Raji (cell line): ENCODE data around the gene PDPN.

Experiments
- POLR2A ChIP-seq: IDR thresholded peaks from 2 replicates; pipeline ENCODE4 v1.6.1; 2011; ENCODE audit warnings: low read depth, low read length, control low read depth; ENCODE audit not compliant: insufficient read depth

Gene PDPN

DNA sequence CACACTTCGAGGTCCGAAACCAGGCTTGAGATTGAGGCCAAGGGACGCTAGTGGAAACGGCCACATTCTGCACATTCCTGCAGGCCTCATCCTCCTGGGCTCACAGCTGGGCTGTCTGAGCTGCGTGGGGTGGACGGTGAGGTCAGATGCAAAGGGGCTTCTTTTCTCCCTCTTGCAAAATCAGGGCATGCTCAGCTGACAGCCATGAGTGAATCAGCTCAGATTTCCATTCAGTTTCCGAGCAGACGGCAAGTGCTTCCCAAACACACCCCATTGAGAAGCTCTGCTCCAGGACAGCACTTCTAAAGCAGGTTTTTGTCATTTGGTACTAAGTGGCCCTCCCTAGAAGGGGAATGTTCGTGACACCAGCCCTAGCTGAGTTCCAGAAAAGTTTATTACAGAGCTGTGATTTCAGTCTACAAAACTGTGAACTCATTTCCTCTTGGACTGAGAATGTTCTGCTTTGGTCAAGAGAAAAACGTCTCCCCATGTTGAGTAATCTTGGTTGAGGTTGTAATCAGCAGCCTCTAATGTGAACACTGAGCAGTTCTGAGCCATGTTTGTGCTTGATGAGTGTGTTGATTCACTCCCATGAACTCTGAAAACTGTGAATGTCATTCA lies 10.0 kb downstream of the PDPN start:
- TF ChIP-seq POLR2A = no peak

DNA sequence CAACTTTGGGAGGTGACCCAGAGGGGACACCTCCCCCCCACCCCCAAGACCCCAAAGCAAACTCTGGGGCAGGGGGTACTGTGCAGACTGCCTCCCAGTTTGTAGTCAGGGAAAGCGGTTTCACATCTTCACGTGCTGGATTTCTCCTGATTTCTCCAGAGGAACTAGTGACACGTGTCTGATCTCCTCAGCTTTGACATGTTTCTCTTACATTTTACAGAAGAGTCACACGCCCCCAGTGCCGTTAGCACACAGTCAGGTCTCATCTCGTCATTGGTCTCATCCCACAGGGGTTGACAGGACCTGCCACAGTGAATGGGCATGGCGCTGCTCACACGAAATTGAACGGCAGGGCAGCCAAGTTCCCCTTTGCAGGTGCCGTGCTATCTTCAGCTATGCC lies 11.8 kb downstream of the PDPN start:
- TF ChIP-seq POLR2A = no peak

DNA sequence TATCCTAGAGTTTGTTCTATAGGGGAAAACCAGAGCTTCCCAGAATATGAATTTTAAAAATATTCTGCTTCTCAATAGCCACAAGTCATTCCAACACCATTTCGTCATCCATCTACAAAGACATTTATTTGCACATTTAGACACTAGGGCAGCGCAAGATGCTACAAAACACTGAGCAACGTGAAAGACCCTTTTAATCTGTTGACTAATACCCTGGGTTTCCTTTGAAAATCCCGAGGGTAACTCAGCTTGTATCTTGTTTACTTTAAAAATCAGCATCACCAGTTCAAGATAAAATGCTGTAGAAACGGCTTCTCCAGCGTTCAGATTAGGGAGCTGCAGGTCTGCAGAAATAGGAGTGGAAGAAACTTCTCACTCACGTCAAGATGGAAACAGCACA lies 13.5 kb downstream of the PDPN start:
- no peak for TF ChIP-seq POLR2A

DNA sequence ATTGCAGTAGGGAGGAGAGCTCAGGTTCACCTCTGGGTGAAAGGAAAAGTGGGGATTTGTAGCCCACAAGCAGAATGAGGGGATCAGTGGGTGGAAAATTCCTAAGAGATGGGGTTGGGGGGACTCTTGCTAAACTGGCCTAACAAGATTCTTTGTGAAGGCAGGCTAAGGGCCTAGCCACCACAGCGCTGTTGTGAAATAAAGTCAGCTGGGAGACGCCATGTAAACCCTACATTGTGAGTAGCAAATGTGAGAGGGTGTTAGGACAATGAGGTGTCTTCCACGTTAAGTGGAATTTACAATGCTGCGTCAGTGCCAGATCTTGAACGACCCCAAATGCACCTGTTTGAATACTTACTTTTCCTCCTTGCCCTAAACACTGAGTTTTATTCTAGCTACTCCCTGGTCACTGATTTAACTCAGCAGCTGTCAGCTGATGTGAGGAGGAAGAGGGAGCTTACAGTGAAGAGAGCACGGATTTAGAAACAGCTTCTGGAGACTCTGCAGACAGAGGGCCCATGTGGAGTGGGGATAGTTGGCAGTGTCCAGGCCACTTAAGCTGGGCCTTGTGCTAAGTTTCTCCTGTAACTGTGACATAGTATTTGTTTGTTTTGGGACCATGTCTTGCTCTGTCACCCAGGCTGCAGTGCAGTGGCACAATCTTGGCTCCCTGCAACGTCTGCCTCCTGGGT lies 17.3 kb downstream of the PDPN start:
- TF ChIP-seq POLR2A = no peak

DNA sequence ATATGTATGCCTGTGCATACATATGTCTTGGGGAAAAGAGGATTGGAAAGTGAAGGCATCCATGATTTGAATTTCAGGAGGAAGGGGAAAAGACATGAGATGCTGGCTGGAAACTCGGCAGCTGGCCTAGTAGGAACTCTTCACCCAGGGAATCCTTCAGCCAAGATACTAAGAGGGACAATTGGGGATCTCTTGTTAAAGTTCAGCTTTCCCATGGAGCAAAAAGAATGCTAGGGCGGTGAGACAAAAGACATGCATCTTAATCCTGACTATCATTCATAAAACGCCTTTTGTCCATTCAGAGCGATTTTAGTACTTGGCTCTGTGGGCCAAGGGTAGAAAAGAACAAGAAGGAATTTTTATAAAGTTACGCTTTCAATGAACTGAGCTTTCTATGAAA lies 20.5 kb downstream of the PDPN start:
- TF ChIP-seq POLR2A = no peak

DNA sequence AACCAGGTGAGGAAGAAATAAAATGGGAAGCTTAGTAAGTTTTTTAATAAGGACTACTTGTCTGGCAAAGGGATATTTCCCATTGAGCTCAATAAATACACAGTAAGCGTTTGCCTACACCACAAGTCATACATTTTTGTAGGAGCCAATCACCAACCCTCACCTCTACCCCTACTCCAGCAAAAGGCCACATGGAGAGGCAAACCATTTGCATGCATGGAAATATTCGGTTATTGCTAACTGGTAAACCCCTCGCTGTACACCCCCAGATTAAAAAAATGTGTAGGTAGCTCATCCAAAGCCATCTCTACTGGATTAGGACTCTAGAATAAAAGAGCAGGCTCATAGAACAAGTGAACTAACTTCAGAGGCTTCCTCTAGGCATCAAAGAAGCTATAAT lies 21.1 kb downstream of the PDPN start:
- no peak for TF ChIP-seq POLR2A

DNA sequence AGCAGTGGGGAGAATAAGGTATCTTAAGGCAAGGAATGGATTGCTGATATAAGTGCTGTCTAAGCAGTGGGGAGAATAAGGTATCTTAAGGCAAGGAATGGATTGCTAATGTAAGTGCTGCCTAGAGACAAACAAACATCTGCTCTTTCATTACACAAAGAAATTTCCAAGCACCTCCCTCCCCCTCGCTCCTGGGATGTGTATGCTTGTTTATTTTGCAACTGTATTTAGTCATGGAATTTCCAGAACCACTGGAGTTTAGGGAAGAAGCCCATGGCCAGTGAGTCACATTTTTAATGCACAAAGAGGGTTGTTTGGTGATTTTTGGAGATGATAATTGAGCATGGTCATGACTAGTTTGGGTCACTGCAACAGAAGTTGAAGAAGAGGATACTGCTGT lies 21.5 kb downstream of the PDPN start:
- TF ChIP-seq POLR2A = no peak

DNA sequence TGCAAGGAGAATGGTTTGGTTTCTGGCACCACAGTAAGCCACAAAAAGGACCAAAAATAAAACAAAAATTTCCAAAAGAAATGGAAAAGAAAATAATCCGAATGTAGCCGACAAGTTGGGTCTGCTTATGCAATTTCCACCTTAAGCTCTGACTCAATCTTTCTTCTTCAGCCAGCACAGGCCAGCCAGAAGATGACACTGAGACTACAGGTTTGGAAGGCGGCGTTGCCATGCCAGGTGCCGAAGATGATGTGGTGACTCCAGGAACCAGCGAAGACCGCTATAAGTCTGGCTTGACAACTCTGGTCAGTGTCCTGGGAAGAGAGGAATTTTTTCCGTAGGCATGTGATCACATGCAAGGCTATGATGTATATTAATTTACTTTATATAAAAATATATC lies 23.4 kb downstream of the PDPN start:
- no peak for TF ChIP-seq POLR2A

DNA sequence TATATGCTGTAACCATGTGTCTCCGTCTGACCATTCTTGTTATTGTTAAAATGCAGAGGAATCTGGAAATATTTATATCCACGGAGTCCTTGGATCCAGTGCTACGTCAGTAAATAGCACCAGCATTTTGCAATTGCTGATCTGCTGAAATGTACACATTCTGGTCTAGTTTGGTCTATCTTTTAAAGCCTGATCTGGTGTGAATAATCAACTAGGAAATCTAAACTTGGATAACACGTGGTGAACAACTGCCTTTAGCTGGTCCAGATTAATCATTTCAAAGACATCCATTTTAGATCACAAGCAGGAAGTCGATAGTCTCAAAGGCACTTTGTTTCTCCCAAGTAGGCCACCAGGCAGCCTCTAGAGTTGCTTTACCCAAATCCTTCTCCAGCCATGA lies 32.6 kb downstream of the PDPN start:
- no peak for TF ChIP-seq POLR2A

DNA sequence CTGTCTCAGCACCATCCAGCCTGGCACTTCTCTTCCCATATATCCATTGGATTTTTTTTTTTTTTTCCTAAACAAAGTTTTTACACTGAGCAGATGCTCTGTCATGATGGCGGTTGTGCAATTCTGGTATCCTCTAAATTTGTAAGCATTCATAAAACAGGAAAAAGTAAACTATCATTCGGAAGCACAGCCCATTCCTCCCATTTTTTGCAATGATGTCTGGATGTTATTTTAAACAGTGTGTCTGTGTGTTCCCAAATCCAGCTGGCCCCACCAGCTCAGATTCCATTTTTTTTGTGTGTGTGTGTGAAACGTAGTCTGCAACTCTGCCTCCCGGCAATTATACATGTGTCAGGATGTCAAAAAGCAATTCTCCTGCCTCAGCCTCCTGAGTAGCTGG lies 33.5 kb downstream of the PDPN start:
- TF ChIP-seq POLR2A = no peak

DNA sequence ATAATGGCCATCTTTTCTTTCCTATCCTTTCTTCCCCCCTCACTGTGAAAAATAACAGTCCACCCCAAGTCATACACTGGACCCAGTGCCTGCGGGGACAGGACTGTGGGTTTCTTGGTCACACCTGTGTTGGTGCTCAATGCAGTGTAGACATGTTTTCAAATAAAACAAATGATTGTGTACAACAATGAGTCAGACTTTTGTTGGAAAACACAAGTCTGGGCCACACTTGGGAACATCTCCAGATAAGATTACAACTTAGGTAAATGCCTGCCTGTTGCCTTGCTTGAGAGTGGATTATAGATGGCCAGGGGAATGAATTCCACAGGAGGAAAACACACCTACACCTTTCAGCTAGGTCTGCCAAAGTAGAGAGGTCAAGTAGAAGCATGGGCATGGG lies 34.1 kb downstream of the PDPN start:
- no peak for TF ChIP-seq POLR2A

DNA sequence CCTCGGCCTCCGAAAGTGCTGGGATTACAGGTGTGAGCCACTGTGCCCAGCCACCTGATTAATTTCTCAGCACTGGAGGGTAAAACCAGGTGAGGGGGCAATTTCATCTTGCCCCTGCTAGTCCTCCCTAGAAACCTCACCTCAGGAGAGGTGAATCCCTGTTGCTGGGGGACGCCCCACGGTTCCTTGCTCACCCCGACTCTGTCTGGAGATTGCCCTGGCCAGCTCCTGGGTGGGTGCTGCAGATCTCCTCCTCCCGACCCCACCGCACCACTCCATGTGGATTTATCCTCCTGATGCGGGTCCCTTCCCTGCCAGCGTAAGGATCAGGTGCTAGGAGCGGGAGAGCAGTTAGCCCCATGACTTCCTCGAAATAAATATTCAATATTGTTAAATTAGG lies 34.9 kb downstream of the PDPN start:
- TF ChIP-seq POLR2A = no peak

DNA sequence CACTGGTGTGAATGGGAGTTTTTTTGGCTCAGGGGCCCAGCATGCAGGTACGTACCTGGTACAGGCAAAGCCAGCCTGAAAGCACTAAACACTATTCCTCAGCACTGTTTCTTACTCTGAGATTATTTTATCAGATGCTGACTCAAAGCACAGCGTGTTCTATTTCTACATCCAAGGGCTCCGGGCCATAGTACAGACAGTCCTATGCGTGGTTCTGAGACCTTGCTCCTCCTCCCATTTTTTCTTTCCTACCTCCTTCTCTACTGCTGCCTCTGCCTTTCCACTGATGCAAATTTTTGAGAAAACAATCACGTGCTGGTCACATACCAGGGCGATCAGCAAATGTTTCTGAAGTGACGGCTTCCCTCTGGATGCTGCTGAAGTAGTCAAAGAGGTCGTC lies 36.3 kb downstream of the PDPN start:
- TF ChIP-seq POLR2A = no peak

DNA sequence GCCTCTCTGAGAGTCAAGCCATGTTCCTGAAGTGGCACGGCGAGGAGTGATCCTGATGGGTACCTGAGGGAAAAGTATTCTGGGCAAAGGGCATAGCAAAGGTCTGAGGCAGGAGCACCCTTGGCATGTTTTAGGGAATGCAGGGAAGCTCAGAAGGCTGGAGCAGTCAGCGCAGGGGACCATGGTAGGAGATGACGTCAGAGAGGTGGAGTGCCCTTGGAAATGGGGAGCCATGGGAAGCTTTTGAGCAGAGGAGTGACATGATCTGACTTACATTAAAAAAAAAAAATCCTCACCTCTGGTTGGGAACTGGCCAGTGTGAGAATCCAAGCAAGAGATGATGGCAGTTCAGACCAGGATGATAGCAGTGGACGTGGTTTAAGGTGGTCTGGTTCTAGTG lies 37.2 kb downstream of the PDPN start:
- TF ChIP-seq POLR2A = no peak

DNA sequence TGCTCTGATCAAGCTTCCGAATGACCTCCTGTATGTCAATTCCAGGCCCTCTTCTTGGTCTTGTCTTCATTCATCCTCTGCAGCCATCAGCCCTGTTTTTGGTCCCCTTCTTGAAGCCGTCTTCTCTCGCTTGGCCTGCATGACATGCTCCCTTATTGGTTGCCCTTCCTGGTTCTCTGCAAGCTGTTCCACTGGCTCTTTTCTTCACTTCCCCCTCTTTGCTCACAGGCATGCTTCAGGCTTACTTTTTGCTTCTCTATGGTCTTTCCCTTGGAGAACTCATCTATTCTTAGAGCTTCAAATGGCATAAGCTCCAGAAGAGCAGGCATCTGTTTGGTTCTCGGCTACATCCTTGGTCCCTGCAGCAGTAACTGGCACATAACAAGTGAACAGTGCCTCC lies 38.8 kb downstream of the PDPN start:
- no peak for TF ChIP-seq POLR2A

DNA sequence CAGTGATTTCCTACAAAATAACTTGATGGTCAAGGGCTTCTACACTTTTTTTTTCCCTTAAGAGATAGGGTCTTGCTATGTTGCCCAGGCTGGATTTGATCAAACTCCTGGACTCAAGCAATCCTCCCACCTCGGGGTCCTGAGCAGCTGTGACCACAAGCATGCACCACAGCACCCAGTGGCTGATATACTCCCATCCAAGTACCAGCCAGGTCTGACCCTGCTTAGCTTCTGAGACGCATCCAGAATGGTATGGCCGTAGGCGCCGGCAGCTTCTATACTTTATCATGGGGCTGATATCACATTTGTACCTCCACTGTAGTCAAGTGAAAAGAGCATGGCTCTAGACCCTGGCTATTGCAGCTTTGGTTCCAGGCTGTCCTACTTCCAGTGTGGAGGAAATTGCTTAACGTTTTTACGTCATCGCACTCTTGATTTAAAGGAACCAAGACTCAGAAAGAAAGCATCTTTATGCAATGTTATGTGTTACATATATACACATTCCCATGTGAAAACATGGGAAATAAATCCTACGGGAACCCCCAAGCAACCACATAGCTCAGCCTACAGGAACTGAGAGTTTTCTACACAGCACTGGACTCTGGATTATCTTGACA lies 39.5 kb downstream of the PDPN start:
- TF ChIP-seq POLR2A = no peak

DNA sequence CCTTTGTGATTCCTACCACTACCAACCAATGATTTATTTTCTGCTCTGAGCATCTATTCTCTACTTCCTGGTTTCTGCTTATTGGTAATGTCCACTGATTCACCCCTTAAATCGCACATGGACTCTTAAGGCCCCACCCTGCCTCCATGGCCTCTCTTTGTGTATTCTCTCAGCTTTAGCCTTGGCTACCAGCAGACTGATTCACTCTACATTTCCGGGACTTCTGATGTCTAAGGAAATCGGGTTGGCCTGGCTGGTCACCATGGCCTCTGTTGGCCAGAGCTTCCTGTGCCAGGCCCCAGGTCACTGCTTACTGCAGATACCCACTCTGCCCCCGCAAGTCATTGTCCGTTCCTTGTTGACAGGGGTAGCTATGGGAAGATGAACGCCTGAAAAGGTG lies 40.9 kb downstream of the PDPN start:
- TF ChIP-seq POLR2A = no peak
